Heart left ventricle (tissue), 13 donors: ENCODE data around the gene PEX7.
"Not testable (repeated sequence)": the region's sequence is repeated elsewhere in the genome, so short reads cannot be mapped to it uniquely, and the experiment has no call there.

Experiments
- POLR2A ChIP-seq, 2 donors: fragments of 450-650 bp; IDR thresholded peaks; one replicate each; pipeline ENCODE4 v1.6.1; 2017; ENCODE audit warnings: antibody characterized with exemption in 2 of 2, mild to moderate bottlenecking in 2 of 2, moderate library complexity in 2 of 2
- TF ChIP-seq, protein P1 (sequence below), 12 donors: fragments of 200-600 bp; sonication (generic) in 4 of 12; IDR thresholded peaks; one replicate each; pipeline versions ENCODE4 v1.5.0 to v1.8.0; 2018 to 2022; ENCODE audit warnings: antibody characterized with exemption in 12 of 12, mild to moderate bottlenecking in 5 of 12
- donor health status: ischemic (EF 13 %, LVEDD 7.1; RV severe dilation, severe dysfunction).
- donor health status: DM: no; HTN: yes; CAD: no.
- donor health status: DM: no; HTN: no; CAD: no.
- donor health status: ischemic (EF 25% LVEDD 6.9; RV normal size, moderate dysfunction).
- donor health status: ischemic (EF 25% LVEDD 5.7; RV mildly dilated, moderate dysfunction).
- donor health status: ischemic (EF 35%, LVEDD 5.7; RV mildly dilated, moderate dysfunction).
- donor health status: nonischemic (EF 11% LVEDD 7.7; RV severe dilation, severe dysfunction).
- donor health status: DM: yes; HTN: yes; CAD: no.
- donor health status: PGD.
- donor health status: ischemic (EF 29% LVEDD 5.4; RV normal size, mild dysfunction).
- donor health status: nonischemic (EF 23%, LVEDD 6.1; RV moderate dilation, normal function).

- TF ChIP-seq, protein P1, sequence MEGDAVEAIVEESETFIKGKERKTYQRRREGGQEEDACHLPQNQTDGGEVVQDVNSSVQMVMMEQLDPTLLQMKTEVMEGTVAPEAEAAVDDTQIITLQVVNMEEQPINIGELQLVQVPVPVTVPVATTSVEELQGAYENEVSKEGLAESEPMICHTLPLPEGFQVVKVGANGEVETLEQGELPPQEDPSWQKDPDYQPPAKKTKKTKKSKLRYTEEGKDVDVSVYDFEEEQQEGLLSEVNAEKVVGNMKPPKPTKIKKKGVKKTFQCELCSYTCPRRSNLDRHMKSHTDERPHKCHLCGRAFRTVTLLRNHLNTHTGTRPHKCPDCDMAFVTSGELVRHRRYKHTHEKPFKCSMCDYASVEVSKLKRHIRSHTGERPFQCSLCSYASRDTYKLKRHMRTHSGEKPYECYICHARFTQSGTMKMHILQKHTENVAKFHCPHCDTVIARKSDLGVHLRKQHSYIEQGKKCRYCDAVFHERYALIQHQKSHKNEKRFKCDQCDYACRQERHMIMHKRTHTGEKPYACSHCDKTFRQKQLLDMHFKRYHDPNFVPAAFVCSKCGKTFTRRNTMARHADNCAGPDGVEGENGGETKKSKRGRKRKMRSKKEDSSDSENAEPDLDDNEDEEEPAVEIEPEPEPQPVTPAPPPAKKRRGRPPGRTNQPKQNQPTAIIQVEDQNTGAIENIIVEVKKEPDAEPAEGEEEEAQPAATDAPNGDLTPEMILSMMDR (IDR thresholded peaks at IDR 0.05): not testable (repeated sequence)
- not testable (repeated sequence) for TF ChIP-seq POLR2A (IDR thresholded peaks at IDR 0.05)
These were observed 33.0 kb upstream of the PEX7 start for GRCh38 chr6:136789440-136789839.
